ENCODE data around the gene WNT2.

Gene WNT2

DNA sequence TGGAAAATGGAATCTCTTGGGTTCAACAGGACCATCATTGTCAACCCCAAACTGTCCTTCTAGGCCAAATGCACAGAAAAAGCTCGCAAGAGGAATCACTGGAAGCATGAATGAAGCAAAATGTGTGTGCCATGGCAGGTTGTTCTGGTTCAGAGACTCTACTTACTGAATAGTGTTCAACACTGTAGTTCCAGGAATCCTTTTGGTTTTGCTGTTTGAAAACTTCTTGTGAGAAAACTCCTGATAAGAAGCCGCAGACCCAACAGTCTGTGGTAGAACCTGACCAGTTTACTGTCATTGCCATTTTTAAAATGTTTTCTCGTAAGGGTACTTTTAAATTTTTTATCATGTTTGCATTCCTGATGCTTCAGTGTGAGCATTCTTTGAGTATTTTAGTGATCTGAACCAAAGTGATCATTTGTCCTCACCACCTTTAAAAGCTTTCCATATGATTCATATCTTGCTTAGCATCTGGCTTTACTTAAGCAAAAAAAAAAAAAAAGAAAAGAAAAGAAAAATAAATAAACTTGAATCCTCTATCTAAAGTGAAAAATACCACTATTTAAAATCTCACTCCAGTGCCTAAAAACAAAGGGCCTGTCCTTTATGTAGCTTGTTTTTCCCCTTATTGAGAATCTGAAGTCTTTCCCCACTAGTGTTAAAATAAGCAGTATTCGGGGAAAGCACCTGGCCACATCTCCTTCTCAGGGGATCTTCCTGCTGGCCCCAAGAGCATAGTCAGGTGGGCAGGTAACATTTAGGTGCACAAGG, 92.4 kb downstream of the WNT2 start:
- Mint-ChIP-seq H3K27me3 (no peaks in the 10 kb centered on the region), H3K9me3 (peaks cover 6% of the 10 kb centered on the region), H3K4me3 (no peak overlapping the region), H3K4me1 (no peaks in the 10 kb centered on the region), H3K36me3 (no peaks in the 10 kb centered on the region), H3K27ac (no peak overlapping the region)
- DNase-seq (ENCODE audit: low spot score in 2 of 2), result no peak
- ATAC-seq (ENCODE audit: low read depth), result peak; percentile 70

DNA sequence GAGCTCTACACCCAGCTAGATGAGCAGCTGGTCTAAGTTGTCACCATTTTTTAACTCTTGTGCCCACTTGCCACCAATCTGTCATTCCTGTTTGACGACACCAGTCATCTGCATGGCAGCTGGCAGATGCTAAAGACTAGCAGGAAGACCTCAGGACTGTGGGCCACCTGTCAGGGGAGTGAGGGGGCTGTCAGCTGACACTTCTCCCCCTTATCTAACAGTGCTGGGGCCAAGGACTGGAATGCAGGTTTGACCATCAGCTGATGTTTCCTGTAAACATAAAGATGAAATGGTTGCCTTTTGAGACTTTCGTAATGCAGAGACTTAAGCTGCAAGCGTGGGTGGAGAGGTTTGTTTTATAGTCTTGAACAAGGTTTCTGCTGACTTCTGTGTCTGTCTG, 93.5 kb downstream of the WNT2 start:
- Mint-ChIP-seq H3K36me3 (no peaks in the 10 kb centered on the region), H3K4me3 (no peak overlapping the region), H3K27me3 (no peaks in the 10 kb centered on the region), H3K4me1 (no peaks in the 10 kb centered on the region), H3K27ac (no peak overlapping the region), H3K9me3 (peaks cover 6% of the 10 kb centered on the region)
- ATAC-seq (ENCODE audit: low read depth), result no peak
- DNase-seq (ENCODE audit: low spot score in 2 of 2), result no peak

DNA sequence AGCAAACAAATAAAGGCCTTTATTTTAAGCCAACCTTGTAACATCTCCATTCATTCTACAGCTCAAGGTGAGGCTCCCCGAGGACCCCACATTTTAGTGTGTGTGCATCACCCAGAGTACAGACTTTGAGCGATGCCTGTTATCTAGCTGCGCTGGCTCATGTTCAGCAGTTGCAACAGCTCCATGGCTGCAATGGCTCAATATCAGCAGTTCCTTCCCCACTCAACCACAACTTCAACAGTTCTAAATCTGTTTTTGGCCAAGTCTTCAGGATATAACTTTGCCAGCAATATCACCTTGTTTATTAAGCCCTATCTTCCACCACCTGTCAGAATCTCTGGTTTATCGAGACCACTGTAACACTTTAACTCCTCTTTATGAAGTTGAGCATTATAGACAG, 95.8 kb downstream of the WNT2 start:
- H3K27me3 Mint-ChIP-seq, result no peaks in the 10 kb centered on the region
- peaks cover 9% of the 10 kb centered on the region for H3K36me3 Mint-ChIP-seq
- H3K9me3 Mint-ChIP-seq, result peaks cover 4% of the 10 kb centered on the region
- H3K4me3 Mint-ChIP-seq, result no peak overlapping the region
- ATAC-seq (ENCODE audit: low read depth) (no peak), DNase-seq (ENCODE audit: low spot score in 2 of 2) (no peak)
- no peaks in the 10 kb centered on the region for H3K4me1 Mint-ChIP-seq
- no peak overlapping the region for H3K27ac Mint-ChIP-seq

DNA sequence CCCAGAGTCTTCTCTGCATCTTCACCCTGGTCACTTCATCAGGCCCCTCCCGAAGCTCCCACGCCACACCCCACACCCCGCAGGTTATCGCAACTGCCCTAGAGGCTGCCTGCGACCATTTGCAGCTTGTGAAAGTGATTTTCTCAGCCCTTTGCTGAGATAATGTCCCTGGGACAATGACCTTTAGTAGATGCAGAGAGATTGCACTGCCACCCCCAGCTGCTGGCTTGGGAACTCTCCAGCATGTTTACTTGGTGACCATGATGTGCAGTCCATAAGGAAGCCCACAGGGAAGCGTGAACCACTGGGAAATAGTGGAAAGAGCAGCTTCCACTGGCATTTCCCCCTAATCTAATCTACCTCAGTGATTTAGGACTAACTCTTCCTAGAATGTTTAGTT, 97.3 kb downstream of the WNT2 start:
- H3K9me3 Mint-ChIP-seq, result no peaks in the 10 kb centered on the region
- H3K36me3 Mint-ChIP-seq, result peaks cover 14% of the 10 kb centered on the region
- ATAC-seq (ENCODE audit: low read depth) (no peak), DNase-seq (ENCODE audit: low spot score in 2 of 2) (no peak)
- H3K4me1 Mint-ChIP-seq, result no peaks in the 10 kb centered on the region
- no peak overlapping the region for H3K27ac Mint-ChIP-seq
- H3K4me3 Mint-ChIP-seq, result no peak overlapping the region
- no peaks in the 10 kb centered on the region for H3K27me3 Mint-ChIP-seq

Data from memory B cell (primary cell).